ENCODE results near the gene CALCR.

Gene CALCR

DNA sequence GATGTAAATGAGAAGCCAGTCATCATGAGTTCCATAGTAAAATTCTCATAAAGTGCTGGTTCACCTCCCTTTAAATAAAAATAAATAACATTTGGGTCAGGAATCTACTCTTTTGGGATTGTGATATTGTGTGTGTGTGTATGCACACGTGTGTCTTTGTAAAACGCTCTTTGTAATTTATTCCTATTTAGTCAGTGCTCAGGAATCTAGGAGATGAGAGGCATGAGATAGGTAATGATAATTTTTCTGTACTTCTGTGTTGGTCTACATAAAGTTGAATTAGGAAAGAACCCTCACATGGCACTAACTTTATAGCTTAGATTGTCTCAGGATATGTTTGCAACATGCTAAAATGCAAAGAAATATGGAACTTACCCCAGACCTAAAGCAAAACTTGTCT, 4.9 kb upstream of the CALCR start:
- no peak for FAIRE-seq
- TF ChIP-seq POLR2A (IDR thresholded peaks at IDR 0.05; ENCODE audit: low read depth, low read length) (no peak), TAF1 (IDR thresholded peaks at IDR 0.05; ENCODE audit: borderline replicate concordance, low read depth, low read length) (no peak), POLR2AphosphoS5 (IDR thresholded peaks at IDR 0.05; ENCODE audit: low read depth, low read length) (no peak)

DNA sequence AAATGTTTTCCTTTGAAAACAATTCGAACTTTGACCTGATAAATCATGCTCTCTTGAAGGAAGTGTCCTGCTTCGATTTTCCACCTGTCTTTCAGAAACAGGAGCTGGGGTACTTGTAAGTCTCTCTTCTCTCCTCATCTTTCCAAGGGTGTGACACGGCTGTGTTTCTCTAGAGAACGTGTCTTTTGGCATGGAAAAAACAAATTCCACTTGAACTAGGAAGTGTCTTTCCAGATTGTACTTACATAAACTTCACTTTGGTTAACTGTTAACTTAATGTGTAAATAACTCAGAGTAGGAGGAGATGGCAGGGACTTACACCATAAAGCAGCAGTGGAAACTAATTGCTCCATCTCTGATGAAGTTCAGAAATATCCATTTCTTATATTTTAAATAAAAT, 4.2 kb upstream of the CALCR start:
- DNase-seq (ENCODE audit: insufficient read length) = no peak
- TF ChIP-seq POLR2AphosphoS5 (IDR thresholded peaks at IDR 0.05; ENCODE audit: low read depth, low read length) (no peak), TAF1 (IDR thresholded peaks at IDR 0.05; ENCODE audit: borderline replicate concordance, low read depth, low read length) (no peak), POLR2A (IDR thresholded peaks at IDR 0.05; ENCODE audit: low read depth, low read length) (no peak)
- no peak for FAIRE-seq

More for the DNA sequence above, 4.9 kb upstream of the CALCR start:
- DNase-seq (ENCODE audit: insufficient read length) = no peak

DNA sequence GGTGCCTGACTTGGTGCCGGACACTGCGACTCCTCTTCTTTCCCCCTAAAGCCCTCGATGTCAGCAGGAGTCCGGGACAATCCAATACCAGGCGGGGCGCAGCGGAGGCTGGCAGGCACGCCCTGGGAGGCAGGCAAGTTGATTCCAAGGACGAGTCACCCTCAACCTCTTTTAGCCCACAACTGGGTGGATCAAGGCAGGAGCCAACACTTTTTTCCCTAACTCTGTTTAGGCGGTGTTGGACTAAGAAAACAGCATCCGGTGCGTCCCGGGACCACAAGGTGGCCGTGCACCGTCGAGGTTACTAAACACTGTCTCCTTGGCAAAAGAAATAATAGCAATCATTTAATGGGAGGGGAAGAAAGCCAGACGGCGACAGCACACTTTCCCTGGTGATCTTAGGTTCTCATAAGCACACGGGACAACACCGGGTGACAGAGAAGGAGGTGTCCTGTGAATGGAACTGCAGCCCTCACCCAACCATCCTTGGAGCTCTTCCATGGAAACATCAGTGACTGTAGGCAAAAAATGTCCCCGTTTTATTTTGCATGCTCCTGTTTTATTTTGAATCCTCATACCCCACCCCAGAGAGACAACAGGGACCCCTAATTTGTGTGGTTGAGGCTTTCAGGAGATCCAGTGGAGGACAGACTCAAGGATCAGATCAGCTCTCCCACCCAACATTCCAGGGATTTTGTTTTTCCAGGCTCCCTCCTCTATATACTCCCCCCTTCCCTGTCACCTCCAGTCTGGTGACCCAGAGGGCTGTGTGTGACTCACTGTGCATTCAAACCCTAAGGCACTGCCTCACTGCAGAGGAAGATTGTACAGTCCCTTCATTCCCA, 1.3 kb upstream of the CALCR start:
- no peak for FAIRE-seq
- DNase-seq (ENCODE audit: insufficient read length) = no peak
- TF ChIP-seq TAF1 (IDR thresholded peaks at IDR 0.05; ENCODE audit: borderline replicate concordance, low read depth, low read length) (no peak), POLR2A (IDR thresholded peaks at IDR 0.05; ENCODE audit: low read depth, low read length) (no peak)

DNA sequence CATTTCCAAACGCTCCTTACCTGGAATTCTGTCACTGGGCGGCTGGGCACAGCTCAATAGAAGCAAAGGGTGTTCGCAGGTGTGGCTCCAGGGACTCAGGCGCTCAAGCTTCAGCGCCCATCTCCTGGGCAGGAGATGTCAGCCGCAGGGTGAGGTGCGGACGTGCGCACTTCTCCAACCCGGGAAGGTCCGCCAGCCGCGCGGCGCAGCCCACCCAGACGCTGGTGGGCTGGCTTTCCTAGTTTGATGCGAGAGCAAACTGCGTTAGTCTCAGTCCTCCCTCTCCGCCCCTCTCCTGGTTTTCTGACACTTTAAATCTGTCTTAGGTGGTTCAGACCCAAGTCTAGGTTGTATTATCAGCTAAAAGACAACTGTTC, 267 bp downstream of the CALCR start:
- TF ChIP-seq POLR2A (IDR thresholded peaks at IDR 0.05; ENCODE audit: low read depth, low read length) (no peak), POLR2AphosphoS5 (IDR thresholded peaks at IDR 0.05; ENCODE audit: low read depth, low read length) (no peak), TAF1 (IDR thresholded peaks at IDR 0.05; ENCODE audit: borderline replicate concordance, low read depth, low read length) (no peak)
- DNase-seq (ENCODE audit: insufficient read length) (no peak), FAIRE-seq (no peak)

DNA sequence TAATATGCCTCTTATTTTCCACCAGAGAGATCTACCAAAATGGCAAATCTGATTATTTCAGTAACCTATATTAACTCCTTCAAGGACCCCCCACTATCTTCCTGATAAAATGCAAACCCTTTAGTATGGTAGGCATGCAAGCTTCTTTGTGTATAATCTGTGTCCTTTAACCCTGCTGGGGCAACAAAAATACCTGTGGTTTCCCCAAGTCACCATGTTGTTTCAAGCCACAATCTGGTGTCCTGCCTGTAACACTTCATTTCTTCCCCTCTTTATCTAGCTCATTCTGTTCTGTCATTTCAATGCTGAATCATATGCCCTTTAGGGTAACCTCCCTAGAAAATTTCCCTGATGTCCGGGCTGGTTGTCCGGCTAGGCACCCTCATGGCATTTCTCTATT, 5.3 kb downstream of the CALCR start:
- TF ChIP-seq POLR2AphosphoS5 (IDR thresholded peaks at IDR 0.05; ENCODE audit: low read depth, low read length) (no peak), POLR2A (IDR thresholded peaks at IDR 0.05; ENCODE audit: low read depth, low read length) (no peak), TAF1 (IDR thresholded peaks at IDR 0.05; ENCODE audit: borderline replicate concordance, low read depth, low read length) (no peak)

DNA sequence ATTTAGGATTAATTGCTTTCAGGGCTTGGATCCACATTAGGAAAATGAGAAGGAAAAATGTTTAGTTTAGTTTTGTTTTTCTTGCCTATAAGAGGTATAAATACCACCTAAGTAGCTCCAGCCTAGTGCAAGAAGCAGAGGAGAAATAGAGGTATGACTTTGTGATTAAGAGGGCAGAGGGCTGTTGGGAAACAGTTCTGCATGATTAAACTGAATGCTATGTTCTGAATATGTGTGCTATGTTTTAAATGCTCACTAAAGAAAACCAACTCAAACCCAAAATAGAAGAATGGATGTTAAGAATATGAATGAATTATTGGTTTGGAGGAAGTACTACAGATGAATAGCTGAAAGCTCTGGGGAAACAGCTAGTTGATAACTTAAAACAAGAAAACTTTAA, 7.6 kb downstream of the CALCR start:
- no peak for TF ChIP-seq TAF1 (IDR thresholded peaks at IDR 0.05; ENCODE audit: borderline replicate concordance, low read depth, low read length)
- TF ChIP-seq POLR2AphosphoS5 (IDR thresholded peaks at IDR 0.05; ENCODE audit: low read depth, low read length) = no peak
- no peak for TF ChIP-seq POLR2A (IDR thresholded peaks at IDR 0.05; ENCODE audit: low read depth, low read length)
- DNase-seq (ENCODE audit: insufficient read length) = no peak
- FAIRE-seq = no peak

More for the DNA sequence above, 5.3 kb downstream of the CALCR start:
- DNase-seq (ENCODE audit: insufficient read length) (no peak), FAIRE-seq (no peak)

DNA sequence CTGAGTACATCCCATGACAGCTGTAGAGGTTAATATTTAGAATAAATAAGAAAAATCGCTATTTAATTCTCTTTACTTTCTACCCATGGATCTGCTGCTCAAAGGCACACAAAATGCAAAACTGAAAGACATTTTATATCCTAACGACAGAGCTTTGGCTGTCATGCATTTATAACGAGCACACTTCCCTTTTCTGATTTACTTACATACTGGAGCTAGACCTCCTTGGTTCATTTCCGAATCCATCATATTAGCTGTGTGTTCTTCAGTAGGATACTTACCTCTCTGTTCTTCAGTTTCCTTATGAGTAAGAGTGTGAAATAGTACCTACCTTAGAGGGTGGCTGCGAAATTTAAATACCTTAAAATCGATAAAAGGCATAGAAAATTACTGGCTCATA, 10.9 kb downstream of the CALCR start:
- no peak for FAIRE-seq
- TF ChIP-seq POLR2A (IDR thresholded peaks at IDR 0.05; ENCODE audit: low read depth, low read length) = no peak
- no peak for TF ChIP-seq TAF1 (IDR thresholded peaks at IDR 0.05; ENCODE audit: borderline replicate concordance, low read depth, low read length)
- no peak for TF ChIP-seq POLR2AphosphoS5 (IDR thresholded peaks at IDR 0.05; ENCODE audit: low read depth, low read length)

DNA sequence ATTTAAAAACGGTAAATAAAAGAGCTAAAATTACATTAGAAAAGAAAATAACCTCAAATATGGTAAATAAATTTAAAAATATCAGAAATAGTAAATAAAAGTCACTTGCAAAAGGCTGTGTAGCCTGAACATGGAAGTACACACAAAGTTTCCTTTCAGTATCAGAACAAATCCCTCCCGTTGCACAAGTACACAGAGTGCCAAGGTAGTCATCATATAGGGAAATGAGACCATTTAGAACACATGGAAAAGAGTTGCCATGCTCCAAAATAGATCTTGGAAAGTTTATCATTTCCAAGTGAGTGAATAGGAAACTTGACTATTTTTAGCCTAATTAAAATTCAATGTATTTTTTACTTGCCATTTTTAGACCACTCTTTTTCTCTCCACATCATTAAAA, 11.6 kb downstream of the CALCR start:
- TF ChIP-seq TAF1 (IDR thresholded peaks at IDR 0.05; ENCODE audit: borderline replicate concordance, low read depth, low read length) (no peak), POLR2AphosphoS5 (IDR thresholded peaks at IDR 0.05; ENCODE audit: low read depth, low read length) (no peak), POLR2A (IDR thresholded peaks at IDR 0.05; ENCODE audit: low read depth, low read length) (no peak)
- DNase-seq (ENCODE audit: insufficient read length) (no peak), FAIRE-seq (no peak)

More for the DNA sequence above, 10.9 kb downstream of the CALCR start:
- no peak for DNase-seq (ENCODE audit: insufficient read length)

DNA sequence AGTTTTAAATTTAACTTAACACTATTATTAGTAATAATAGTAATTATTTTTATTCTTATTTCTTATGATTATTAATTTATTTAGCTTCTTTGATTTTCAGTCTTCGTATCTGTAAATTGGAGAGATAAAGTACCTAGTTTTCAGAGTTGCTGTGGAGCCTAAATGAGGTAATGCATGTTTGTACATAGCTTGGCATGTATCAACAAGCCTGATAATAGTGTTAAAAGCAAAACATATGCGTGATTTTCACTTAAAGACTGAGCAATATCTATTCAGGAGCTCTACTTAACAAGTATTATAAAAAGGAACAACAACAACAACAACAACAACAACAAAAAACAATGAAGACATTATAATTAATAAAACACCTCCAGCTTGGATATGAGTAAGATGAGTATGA, 12.4 kb downstream of the CALCR start:
- FAIRE-seq = no peak
- no peak for DNase-seq (ENCODE audit: insufficient read length)
- TF ChIP-seq TAF1 (IDR thresholded peaks at IDR 0.05; ENCODE audit: borderline replicate concordance, low read depth, low read length) (no peak), POLR2A (IDR thresholded peaks at IDR 0.05; ENCODE audit: low read depth, low read length) (no peak), POLR2AphosphoS5 (IDR thresholded peaks at IDR 0.05; ENCODE audit: low read depth, low read length) (no peak)

DNA sequence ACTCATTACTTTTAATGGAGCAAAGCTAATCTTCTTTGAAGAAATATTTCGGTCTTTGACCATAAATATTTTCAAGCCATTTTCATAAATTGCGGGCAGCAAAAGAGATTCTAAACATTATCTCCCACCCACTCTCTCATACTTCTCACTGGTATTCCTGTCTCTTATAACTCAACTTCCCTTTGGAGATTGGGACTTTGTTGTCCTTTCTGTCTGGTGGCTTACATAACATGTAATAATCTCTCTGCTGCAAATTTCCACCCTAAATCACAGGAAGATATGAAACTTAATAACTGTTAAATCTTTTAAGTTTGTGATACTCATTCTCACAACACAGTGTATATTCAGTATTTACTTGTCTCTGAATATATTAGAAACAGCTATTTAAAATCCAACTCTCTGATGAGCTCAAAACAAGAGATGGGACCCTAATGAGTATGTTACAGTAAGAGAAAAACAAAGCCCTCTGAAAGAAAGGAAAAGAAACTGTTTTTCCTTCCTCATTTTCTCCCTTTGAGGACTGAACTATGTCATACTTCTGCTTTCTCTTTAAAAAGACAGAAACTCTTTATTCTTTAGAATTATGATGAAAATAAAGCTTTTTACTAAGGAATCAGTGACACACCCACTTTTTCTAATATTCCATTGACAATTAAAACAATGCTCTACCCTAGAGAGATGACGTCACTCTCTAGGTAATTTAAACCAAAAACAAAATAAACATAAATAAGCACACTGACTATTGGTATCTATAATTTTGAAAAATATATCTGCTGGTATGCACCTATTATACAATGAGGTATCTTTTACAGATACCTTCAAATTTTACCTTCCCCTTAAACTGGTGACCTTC, 14.7 kb downstream of the CALCR start:
- FAIRE-seq = no peak
- no peak for DNase-seq (ENCODE audit: insufficient read length)
- TF ChIP-seq POLR2AphosphoS5 (IDR thresholded peaks at IDR 0.05; ENCODE audit: low read depth, low read length) (no peak), POLR2A (IDR thresholded peaks at IDR 0.05; ENCODE audit: low read depth, low read length) (no peak), TAF1 (IDR thresholded peaks at IDR 0.05; ENCODE audit: borderline replicate concordance, low read depth, low read length) (no peak)

DNA sequence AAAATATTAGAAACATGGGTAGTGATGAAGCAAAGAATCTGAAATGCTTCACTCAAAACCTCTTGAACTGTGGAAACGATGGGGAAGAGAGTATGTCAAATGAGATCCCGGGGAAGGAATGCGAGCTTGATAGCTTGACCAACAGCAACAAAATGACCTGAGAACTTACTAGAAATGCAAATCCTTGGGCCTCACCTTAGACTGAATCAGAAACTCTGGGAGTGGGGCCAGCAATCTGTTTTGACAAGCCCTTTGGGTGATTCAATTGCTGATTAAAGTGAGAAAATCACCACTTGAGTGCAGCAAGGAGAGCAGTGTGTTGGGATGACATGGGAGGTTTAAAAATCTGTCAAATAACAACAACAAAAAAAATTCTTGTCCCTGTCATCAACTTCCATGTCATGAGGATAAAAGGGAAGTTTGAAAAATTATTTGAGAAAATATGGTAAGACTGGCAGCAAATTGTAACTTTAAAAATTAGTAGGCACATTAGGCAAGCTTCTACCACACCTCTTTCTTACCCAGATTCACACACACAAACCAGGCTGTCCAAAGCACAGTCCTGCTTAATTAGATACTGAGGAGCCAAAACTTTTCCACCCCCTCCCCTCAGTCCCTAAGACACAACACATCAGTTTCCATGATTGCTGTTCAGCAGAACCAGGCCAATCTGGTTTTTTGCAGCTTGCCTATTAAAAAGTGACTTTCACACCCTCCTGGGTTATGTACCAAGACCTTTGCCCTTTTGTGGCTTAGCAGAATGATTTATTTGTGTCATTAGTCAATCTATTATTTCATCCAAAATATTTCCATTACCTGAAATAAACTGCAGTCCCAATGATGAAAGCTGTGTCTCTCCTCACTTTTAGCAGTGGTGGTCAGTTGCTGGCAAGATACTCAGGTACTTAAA, 15.6 kb downstream of the CALCR start:
- DNase-seq (ENCODE audit: insufficient read length) (no peak), FAIRE-seq (no peak)
- TF ChIP-seq POLR2A (IDR thresholded peaks at IDR 0.05; ENCODE audit: low read depth, low read length) = no peak
- no peak for TF ChIP-seq POLR2AphosphoS5 (IDR thresholded peaks at IDR 0.05; ENCODE audit: low read depth, low read length)
- no peak for TF ChIP-seq TAF1 (IDR thresholded peaks at IDR 0.05; ENCODE audit: borderline replicate concordance, low read depth, low read length)
